NCI-H446 (cell line): ENCODE results near the gene CNTRL.
"Not testable (repeated sequence)": the region's sequence is repeated elsewhere in the genome, so short reads cannot be mapped to it uniquely, and the experiment has no call there.

Experiments used
- DNase-seq, 2 experiments: peaks; one replicate each; lab custom pipeline; 2025; lab: John Stamatoyannopoulos, UW

Gene CNTRL

DNA sequence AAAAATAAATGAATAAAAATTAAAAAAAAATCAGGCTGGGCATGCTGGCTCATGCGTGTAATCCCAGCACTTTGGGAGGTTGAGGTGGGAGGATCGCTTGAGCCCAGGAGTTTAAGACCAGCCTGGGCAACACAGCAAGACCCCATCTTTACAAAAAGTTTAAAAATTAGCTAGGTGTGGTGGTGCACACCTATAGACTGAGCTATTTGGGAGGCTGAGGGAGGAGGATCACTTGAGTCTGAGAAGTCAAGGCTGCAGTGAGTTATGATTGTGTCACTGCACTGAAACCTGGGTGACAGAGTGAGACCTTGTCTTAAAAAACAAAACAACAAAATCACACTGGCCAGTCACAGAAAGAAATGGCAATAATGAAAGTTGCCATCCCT, 3.4 kb upstream of the CNTRL start:
- DNase-seq, result no peak

- no peak for DNase-seq
These were observed 2.9 kb upstream of the CNTRL start for GRCh38 chr9:121071756-121072421.

DNA sequence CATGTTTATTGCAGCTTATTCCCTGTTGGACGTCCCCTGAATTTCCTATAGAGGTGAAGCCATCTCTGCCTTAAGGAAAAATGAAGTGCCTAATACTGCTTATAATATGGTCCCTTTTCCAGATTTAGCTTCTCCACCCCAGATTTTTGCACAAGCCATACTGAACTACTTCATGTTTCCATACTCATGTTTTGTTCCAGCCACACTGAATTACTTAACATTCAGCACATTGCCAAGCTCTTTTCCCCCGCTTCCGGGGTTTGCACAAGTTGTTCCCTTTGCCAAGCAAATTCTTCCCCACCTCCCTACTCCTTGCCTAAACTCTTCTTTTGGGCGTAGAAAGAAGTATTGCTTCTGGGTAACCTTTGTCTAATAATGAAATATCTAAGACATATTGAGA, 1.7 kb upstream of the CNTRL start:
- DNase-seq, result peak in 1 of 2 experiments; percentile 32

DNA sequence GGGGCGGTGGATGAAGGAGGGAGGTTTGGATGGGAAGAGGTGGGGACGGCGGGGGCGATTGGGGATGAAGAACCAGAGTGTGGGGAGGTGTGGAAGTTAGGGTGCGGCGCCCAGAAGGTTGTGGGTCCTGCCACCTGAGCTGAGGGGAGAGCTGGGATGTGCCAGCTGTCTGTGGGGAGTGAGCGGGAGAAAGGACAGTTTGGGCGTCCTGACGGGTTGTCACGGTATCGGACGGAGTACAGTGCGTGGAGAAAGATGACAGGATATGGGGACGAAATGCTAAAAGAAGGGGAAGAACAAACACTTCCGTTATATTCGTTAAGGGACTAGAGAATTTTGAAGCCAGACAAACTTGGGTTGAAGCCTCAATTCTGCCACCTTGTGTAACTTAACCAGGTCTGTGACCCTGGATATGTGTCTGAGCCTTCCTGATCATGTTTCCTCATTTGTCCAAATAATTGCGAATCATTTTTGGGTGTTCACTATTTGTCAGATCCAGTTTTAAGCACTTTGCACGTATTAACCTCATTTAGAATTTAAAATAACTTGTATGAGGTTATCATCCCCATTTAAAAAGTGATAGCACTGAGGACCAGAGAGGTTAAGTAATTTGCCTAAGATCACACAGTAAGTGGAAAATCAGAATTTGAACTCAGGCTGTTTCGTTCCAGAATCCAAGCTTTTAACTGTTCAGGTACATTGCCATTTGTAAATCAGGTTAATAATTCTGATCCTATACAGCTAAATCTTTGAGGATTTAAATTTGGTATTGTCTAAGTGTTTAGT, 689 bp downstream of the CNTRL start:
- DNase-seq, result peak in 1 of 2 experiments; percentile 4

DNA sequence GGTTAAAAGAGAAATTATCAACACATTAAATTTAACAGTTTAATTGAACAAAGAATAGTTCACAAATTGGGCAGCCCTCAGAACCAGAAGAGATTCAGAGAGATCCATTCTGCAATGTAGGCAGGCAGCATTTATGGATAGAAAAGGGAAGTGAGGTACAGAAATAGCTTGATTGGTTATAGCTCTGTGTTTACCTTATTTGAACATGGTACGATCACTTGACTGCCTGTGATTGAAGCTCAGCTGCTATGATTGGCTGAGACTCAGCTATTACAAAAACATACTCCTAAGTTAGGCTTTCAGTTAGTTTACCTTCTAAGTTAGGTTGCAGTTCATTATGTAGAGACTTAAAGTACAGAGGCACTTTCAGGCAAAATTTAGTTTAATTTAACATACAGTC, 7.3 kb downstream of the CNTRL start:
- DNase-seq, result no peak

- no peak for DNase-seq
These were observed 10.9 kb downstream of the CNTRL start for GRCh38 chr9:121085661-121086060.

- DNase-seq, result no peak
These were observed 13.8 kb downstream of the CNTRL start for GRCh38 chr9:121088576-121088975.

GRCh38 chr9:121090743-121091142, 16.0 kb downstream of the CNTRL start:
- not testable (repeated sequence) for DNase-seq

- no peak for DNase-seq
These were observed 20.3 kb downstream of the CNTRL start for GRCh38 chr9:121095057-121095456.

DNA sequence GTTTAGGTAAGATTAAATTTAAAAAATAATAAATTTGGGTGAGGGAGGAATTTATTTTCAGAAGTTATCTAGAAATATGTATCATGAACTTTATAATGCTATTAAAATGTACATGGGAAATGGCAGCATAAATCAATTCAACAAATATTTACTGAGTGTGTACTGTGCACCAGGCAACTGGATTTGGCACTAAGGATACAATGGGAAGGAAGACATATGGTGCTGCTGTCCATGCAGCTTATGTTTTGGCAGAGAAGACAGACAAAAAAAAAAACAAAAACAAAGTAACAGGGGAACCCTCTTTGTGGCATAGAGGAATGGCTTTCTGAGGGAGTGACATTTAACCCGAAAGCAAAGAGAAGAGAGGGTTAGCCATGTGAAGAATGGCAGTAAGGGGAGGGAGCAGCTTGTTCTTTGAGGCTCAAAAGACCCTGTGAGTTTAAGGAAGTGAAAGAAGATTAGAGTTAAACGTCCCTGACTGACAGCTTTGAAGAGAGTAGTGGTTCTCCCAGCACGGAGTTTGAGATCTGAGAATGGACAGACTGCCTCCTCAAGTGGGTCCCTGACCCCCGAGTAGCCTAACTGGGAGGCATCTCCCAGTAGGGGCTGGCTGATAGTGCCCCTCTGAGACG, 23.9 kb downstream of the CNTRL start:
- no peak for DNase-seq

DNA sequence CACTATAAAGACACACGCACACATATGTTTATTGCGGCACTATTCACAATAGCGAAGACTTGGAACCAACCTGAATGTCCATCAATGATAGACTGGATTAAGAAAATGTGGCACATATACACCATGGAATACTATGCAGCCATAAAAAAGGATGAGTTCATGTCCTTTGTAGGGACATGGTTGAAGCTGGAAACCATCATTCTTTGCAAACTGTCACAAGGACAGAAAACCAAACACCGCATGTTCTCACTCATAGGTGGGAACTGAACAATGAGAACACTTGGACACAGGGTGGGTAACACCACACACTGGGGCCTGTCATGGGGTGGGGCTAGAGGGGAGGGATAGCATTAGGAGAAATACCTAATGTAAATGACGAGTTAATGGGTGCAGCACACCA, 29.3 kb downstream of the CNTRL start:
- DNase-seq, result not testable (repeated sequence)

DNA sequence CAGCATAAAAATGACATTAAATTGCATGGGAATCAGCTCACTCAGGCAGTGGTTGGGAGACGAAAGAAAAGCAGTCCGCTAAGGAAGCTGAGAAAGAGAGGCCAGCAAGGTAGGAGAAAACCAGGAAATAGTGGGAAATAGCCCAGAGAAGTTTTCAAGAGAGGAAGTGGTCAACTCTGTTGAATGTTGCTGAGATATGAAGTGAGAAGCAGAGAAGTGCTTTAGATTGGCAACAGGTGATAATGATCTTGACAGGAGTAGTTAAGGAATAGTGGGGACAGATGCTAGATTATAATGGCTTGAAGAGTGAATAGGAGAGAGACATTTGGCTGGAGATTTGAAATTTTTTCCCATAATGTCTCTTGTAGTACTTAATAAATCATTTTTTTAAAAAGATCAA, 30.8 kb downstream of the CNTRL start:
- DNase-seq, result no peak

DNA sequence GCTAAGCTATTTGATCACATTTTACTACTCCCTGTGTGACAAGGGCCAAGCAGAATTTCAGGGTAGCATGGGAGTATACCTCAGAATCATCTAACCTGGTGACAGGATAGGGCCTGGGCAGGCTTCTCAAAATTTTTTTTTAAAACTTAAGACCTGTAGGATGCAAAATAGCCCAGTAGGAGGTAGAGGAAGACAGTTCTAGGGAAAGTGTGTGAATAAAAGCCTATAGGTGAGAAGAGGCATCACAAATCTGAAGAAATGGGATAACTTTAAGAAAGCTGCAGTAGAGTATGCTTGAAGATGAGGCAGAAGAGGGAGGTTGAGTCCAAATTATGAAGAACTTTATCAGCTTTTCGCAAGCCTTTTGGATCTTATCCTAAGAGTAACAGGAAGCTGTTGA, 32.3 kb downstream of the CNTRL start:
- no peak for DNase-seq

DNA sequence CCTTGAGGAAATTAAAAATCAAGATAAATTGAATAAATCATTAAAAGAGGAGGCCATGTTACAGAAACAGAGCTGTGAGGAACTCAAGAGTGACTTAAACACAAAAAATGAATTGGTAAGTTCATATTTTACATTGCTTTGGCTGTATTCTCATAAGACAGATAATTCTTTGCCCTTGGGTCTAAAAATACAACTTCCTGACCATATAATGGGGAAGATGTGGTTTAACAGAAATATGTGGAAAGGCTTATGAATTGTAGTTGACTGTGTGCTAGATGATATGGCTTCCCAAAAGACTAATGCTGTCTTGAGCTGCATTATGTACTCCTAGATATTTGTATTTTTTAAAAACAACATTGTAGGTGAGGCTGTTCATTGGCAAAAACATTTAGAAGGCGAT, 33.1 kb downstream of the CNTRL start:
- DNase-seq, result no peak

DNA sequence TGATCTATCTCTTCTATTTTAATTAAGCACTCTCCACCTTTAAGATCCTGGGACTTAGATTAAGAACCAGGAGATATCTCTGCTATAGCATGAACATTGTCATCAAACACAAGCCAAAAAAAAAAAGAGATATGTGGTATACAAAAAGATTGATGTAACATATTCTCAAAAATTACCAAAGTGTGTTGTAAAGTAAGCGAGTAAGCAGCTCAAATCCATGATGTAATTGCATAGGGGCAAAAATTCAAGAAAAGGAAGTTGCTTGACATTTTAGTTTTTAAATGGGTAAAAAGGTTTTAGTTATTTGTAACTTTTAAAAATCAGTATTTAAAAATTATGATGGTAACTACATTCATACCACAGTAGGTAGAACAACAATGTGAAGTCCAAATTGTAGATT, 40.7 kb downstream of the CNTRL start:
- DNase-seq, result no peak

DNA sequence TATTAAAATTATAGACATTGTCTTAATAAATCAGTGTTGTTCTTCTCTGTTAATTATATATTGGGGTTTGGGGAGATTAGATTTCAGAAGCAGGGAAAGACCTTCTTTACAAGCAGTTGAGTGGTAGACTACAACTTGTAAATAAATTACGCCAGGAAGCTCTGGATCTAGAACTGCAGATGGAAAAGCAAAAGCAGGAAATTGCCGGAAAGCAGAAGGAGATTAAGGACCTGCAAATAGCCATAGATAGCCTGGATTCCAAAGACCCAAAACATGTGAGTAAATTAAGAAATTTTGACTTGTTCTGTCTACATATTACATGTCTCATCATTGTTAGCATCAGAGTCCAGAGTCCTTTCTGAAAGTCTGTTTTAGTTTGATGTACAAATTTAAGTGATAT, 43.5 kb downstream of the CNTRL start:
- no peak for DNase-seq

- no peak for DNase-seq
These were observed 45.6 kb downstream of the CNTRL start for GRCh38 chr9:121120386-121120785.

GRCh38 chr9:121121582-121122087, 46.9 kb downstream of the CNTRL start:
- peak in 1 of 2 experiments; percentile 78 for DNase-seq

- no peak for DNase-seq
These were observed 47.7 kb downstream of the CNTRL start for GRCh38 chr9:121122246-121123032.

- no peak for DNase-seq
These were observed 49.2 kb downstream of the CNTRL start for GRCh38 chr9:121123816-121124535.

DNA sequence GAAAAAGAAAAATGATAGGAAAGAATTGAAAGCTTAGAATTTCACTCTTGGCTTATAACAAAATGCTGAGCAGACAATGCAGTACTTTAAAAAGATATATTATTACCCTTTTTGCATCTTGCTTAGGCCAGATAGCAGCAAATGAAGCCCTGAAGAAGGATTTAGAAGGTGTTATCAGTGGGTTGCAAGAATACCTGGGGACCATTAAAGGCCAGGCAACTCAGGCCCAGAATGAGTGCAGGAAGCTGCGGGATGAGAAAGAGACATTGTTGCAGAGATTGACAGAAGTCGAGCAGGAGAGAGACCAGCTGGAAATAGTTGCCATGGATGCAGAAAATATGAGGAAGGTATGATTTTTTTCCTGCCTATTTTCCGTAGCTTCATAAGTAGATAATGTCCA, 50.8 kb downstream of the CNTRL start:
- DNase-seq, result no peak
